HepG2 (cell line): ENCODE results near the gene C1QTNF12. TPM values are rescaled to one million over a fixed set of nuclear protein-coding genes. Genes with fewer than 3 reads are reported as not detected.
A peak's percentile ranks its signal among the peaks of the same experiment; 100 is the strongest.

Experiments used
- ATAC-seq: fragments of 200-7000 bp; cut with Tn5 transposase; 3 replicates; pipeline ENCODE4 v1.9.1; 2020; ENCODE audit warnings: mild to moderate bottlenecking, moderate library complexity
- BruUV-seq: library from RNA; stranded (reverse); fragments of 400-500 nt; replicated peaks from 2 replicates; lab custom pipeline; 2021; lab: Mats Ljungman, UMichigan
- CTCF ChIA-PET: fragments of 300-600 bp; formaldehyde crosslinking; extraction: SDS; loops from one replicate; lab custom pipeline; 2021; ENCODE audit warnings: low total read pairs, inconsistent platforms, low intra/inter-chr PET ratio; lab: Yijun Ruan, JAX
- POLR2A ChIA-PET: fragments of 350-600 bp; sonication (Branson Sonifier 250); formaldehyde crosslinking; loops from one replicate; lab custom pipeline; 2020; ENCODE audit warnings: antibody characterized with exemption, inconsistent platforms; lab: Yijun Ruan, JAX
- DNase-seq: peaks from one replicate; pipeline ENCODE4 v3.0.0-alpha.2; 2015; ENCODE audit warnings: low spot score
- FAIRE-seq: peaks from 3 replicates; lab custom pipeline; 2011; peaks lifted over from hg19 to GRCh38; lab: Jason Lieb, UNC
- H2AFZ ChIP-seq: one replicate; pipeline ENCODE4 v1.6.1; 2011; ENCODE audit warnings: low read length, inconsistent platforms
- H3K27ac ChIP-seq: fragments of 300-600 bp; 3 replicates; pipeline ENCODE4 v1.8.0; 2011; ENCODE audit warnings: mixed run types, mild to moderate bottlenecking, mixed read lengths, low read length, inconsistent platforms; ENCODE audit not compliant: insufficient read depth; ENCODE audit errors: extremely low read length
- H3K27me3 ChIP-seq, 2 experiments: fragments of 200-600 bp in 1 of 2; 2 replicates in 1 of 2; 3 replicates in 1 of 2; pipeline versions ENCODE4 v1.6.0 to v1.8.0; 2011; ENCODE audit warnings: low read length in 2 of 2, mild to moderate bottlenecking in 2 of 2, moderate library complexity in 2 of 2, inconsistent platforms in 1 of 2; ENCODE audit not compliant: insufficient read depth in 2 of 2, control insufficient read depth in 1 of 2
- H3K36me3 ChIP-seq, 2 experiments: fragments of 200-600 bp in 1 of 2; replicated peaks in 1 of 2; 2 replicates in 1 of 2; 3 replicates in 1 of 2; pipeline versions ENCODE4 v1.5.1 to v1.8.0; 2011; ENCODE audit warnings: low read length in 2 of 2, inconsistent platforms in 1 of 2; ENCODE audit not compliant: insufficient read depth in 2 of 2, control insufficient read depth in 1 of 2
- H3K4me1 ChIP-seq: 2 replicates; pipeline ENCODE4 v1.5.1; 2012; ENCODE audit warnings: low read length, inconsistent platforms; ENCODE audit not compliant: insufficient read depth
- H3K4me2 ChIP-seq: 2 replicates; pipeline ENCODE4 v1.6.0; 2011; ENCODE audit warnings: low read depth, low read length, inconsistent platforms
- H3K4me3 ChIP-seq, 3 experiments: fragments of 200-600 bp in 1 of 3; sonication (generic), shearing (Covaris generic) in 1 of 3; replicated peaks in 1 of 3; 2 replicates each; pipeline ENCODE4 v1.5.1; 2011 to 2016; ENCODE audit warnings: low read length in 3 of 3, inconsistent platforms in 2 of 3, low read depth in 2 of 3, mild to moderate bottlenecking in 2 of 3, control low read depth in 1 of 3, mixed read lengths in 1 of 3; ENCODE audit not compliant: insufficient read depth in 1 of 3
- H3K79me2 ChIP-seq: one replicate; pipeline ENCODE4 v1.6.1; 2011; ENCODE audit warnings: low read length, inconsistent platforms; ENCODE audit not compliant: insufficient read depth
- H3K9ac ChIP-seq: 2 replicates; pipeline ENCODE4 v1.6.0; 2011; ENCODE audit warnings: mild to moderate bottlenecking, low read depth, low read length, inconsistent platforms; ENCODE audit not compliant: insufficient read depth
- H3K9me3 ChIP-seq: 2 replicates; pipeline ENCODE4 v1.5.1; 2012; ENCODE audit warnings: mild to moderate bottlenecking, low read length
- H4K20me1 ChIP-seq: 2 replicates; pipeline ENCODE4 v1.6.0; 2011; ENCODE audit warnings: inconsistent platforms, mild to moderate bottlenecking, low read length, moderate library complexity; ENCODE audit not compliant: insufficient read depth
- CHCHD3 ChIP-seq: sonication (generic); formaldehyde crosslinking; IDR thresholded peaks from 2 replicates; pipeline ENCODE4 v1.8.0; 2022; ENCODE audit warnings: mild to moderate bottlenecking, missing genetic modification reagents, moderate library complexity
- EED ChIP-seq: sonication (generic); formaldehyde crosslinking; IDR thresholded peaks from 2 replicates; pipeline ENCODE4 v1.5.0; 2020; ENCODE audit warnings: mild to moderate bottlenecking, missing genetic modification reagents
- EP300 ChIP-seq, 3 experiments: sonication (generic) in 1 of 3; formaldehyde crosslinking in 1 of 3; IDR thresholded peaks; 2 replicates each; pipeline versions ENCODE4 v1.5.1 to v1.6.1; 2011 to 2020; ENCODE audit warnings: low read depth in 2 of 3, low read length in 2 of 3, borderline replicate concordance in 1 of 3, improper control_type of control experiment in 1 of 3, mild to moderate bottlenecking in 1 of 3, missing genetic modification reagents in 1 of 3, moderate library complexity in 1 of 3
- FOXK1 ChIP-seq: sonication (generic); formaldehyde crosslinking; IDR thresholded peaks from 2 replicates; pipeline ENCODE4 v1.4.0; 2020; ENCODE audit warnings: low read depth, missing genetic modification reagents, borderline replicate concordance
- FOXP1 ChIP-seq, 2 experiments: fragments of 450-650 bp in 1 of 2; IDR thresholded peaks; 2 replicates each; pipeline ENCODE4 v1.6.1; 2017 to 2018; ENCODE audit warnings: antibody characterized with exemption in 1 of 2
- HOXA7 ChIP-seq: sonication (generic); formaldehyde crosslinking; IDR thresholded peaks from 2 replicates; pipeline ENCODE4 v1.8.1; 2022; ENCODE audit warnings: mild to moderate bottlenecking, missing genetic modification reagents, moderate library complexity
- IKZF5 ChIP-seq: IDR thresholded peaks from 2 replicates; pipeline ENCODE4 v1.6.1; 2018; ENCODE audit warnings: missing genetic modification reagents, mild to moderate bottlenecking, missing compliant biosample characterization
- JUN ChIP-seq: sonication (generic); formaldehyde crosslinking; IDR thresholded peaks from 2 replicates; pipeline ENCODE4 v1.4.0; 2020; ENCODE audit warnings: mild to moderate bottlenecking, missing genetic modification reagents
- KDM5A ChIP-seq: fragments of 200-600 bp; sonication (generic); IDR thresholded peaks from 2 replicates; pipeline ENCODE4 v1.7.0; 2018; ENCODE audit warnings: antibody characterized with exemption, mild to moderate bottlenecking, low read length, borderline replicate concordance
- MLLT10 ChIP-seq: sonication (generic); formaldehyde crosslinking; IDR thresholded peaks from 2 replicates; pipeline ENCODE4 v1.4.0; 2020; ENCODE audit warnings: missing genetic modification reagents
- NBN ChIP-seq: fragments of 450-650 bp; conservative IDR thresholded peaks from 2 replicates; pipeline ENCODE4 v1.6.1; 2017
- NONO ChIP-seq, 2 experiments: fragments of 450-650 bp in 1 of 2; sonication (generic) in 1 of 2; formaldehyde crosslinking in 1 of 2; IDR thresholded peaks in 1 of 2; conservative IDR thresholded peaks in 1 of 2; 2 replicates each; pipeline versions ENCODE4 v1.6.1 to v1.8.0; 2017 to 2022; ENCODE audit warnings: mild to moderate bottlenecking in 1 of 2, missing genetic modification reagents in 1 of 2, moderate library complexity in 1 of 2
- SPEN ChIP-seq: sonication (generic); formaldehyde crosslinking; IDR thresholded peaks from 2 replicates; pipeline ENCODE4 v1.5.1; 2020; ENCODE audit warnings: low read depth, mild to moderate bottlenecking, missing genetic modification reagents
- STAT5B ChIP-seq: sonication (generic); formaldehyde crosslinking; IDR thresholded peaks from 2 replicates; pipeline ENCODE4 v1.4.0; 2020; ENCODE audit warnings: missing genetic modification reagents
- UBTF ChIP-seq: sonication (generic); formaldehyde crosslinking; IDR thresholded peaks from 2 replicates; pipeline ENCODE4 v1.4.0; 2020; ENCODE audit warnings: mild to moderate bottlenecking, missing genetic modification reagents
- ZEB1 ChIP-seq: IDR thresholded peaks from 2 replicates; pipeline ENCODE4 v1.6.1; 2012; ENCODE audit warnings: mild to moderate bottlenecking, low read depth, inconsistent platforms; ENCODE audit not compliant: insufficient replicate concordance
- ZNF160 ChIP-seq: sonication (generic); formaldehyde crosslinking; IDR thresholded peaks from 2 replicates; pipeline ENCODE4 v1.8.0; 2022; ENCODE audit warnings: mild to moderate bottlenecking, inconsistent platforms, missing genetic modification reagents
- ZNF501 ChIP-seq: sonication (generic); formaldehyde crosslinking; IDR thresholded peaks from 2 replicates; pipeline ENCODE4 v1.5.1; 2020; ENCODE audit warnings: mild to moderate bottlenecking, moderate library complexity, missing genetic modification reagents
- ZNF549 ChIP-seq: sonication (generic); formaldehyde crosslinking; IDR thresholded peaks from 2 replicates; pipeline ENCODE4 v1.5.0; 2020; ENCODE audit warnings: missing genetic modification reagents
- ZNF614 ChIP-seq: IDR thresholded peaks from 2 replicates; pipeline ENCODE4 v1.6.1; 2018; ENCODE audit warnings: missing biosample characterization, missing genetic modification reagents, inconsistent platforms, borderline replicate concordance
- ZNF782 ChIP-seq: sonication (generic); formaldehyde crosslinking; IDR thresholded peaks from 2 replicates; pipeline ENCODE4 v1.4.0; 2020; ENCODE audit warnings: missing genetic modification reagents, mild to moderate bottlenecking, borderline replicate concordance
- ZSCAN12 ChIP-seq: sonication (generic); formaldehyde crosslinking; IDR thresholded peaks from 2 replicates; pipeline ENCODE4 v1.9.0; 2021; ENCODE audit warnings: mild to moderate bottlenecking, missing genetic modification reagents
- WGBS: methylation state at CpG from one replicate; pipeline ENCODE4 v1.1.6; 2017; ENCODE audit warnings: low lambda C conversion rate; 5-methylcytosine and 5-hydroxymethylcytosine counted together
- in situ Hi-C: cut with HindIII; loops from 2 replicates; pipeline ENCODE4 v1.10.0; 2017; ENCODE audit warnings: low pct_unique_long_range_greater_than_20kb; ENCODE audit not compliant: extremely low pct_ligation_motif_present
- intact Hi-C: fragments of 100-400 bp; cut with micrococcal nuclease; formaldehyde crosslinking; loops from one replicate; pipeline ENCODE4 v1.10.0; 2022; ENCODE audit not compliant: unreplicated experiment
- polyA plus RNA-seq, 8 experiments: library from polyadenylated mRNA; depleted of rRNA in 3 of 8; stranded (reverse) in 7 of 8; unstranded in 1 of 8; fragments of >200 nt; fragmentation: Illumina TruSeq in 4 of 8; extraction: Trizol in 4 of 8; gene quantifications; 2 replicates each; pipeline versions ENCODE4 v1.2.1 to v1.2.3, GENCODE V29; 2011 to 2016; ENCODE audit warnings: low read depth in 4 of 8, missing spikeins in 1 of 8, mixed read lengths in 1 of 8; ENCODE audit not compliant: insufficient read depth in 1 of 8
- total RNA-seq, 5 experiments: library from RNA; depleted of rRNA; stranded (reverse); fragments of >200 nt; fragmentation: Illumina TruSeq; extraction: Trizol; gene quantifications; 2 replicates each; pipeline ENCODE4 v1.2.3, GENCODE V29; 2016; ENCODE audit warnings: low read depth in 1 of 5

C1QTNF12 gene
- total and polyA plus RNA-seq, 2 of the 13 experiments (the other 11 are each of a cell fraction or from before 2014, with no cell fraction given) = 0.18 to 0.64 TPM

- in situ Hi-C loops = no loop called here
- Histone ChIP-seq H4K20me1 (no peaks in the 10 kb centered on the region), H3K4me1 (peaks cover 84% of the 10 kb centered on the region), H3K27me3 (no peaks in the 10 kb centered on the region; a peak in 2 of 5 replicates), H3K36me3 (no peaks in the 10 kb centered on the region), H3K27ac (no peak overlapping the region), H3K9ac (peak overlapping the region; percentile 61; the same call in 1 of the 2 replicates), H3K79me2 (peaks cover 6% of the 10 kb centered on the region), H2AFZ (no peak overlapping the region), H3K4me2 (peak overlapping the region; percentile 87), H3K4me3 (peak overlapping the region in 2 of 3 experiments; percentile 23 to 80; a peak in 2 of 6 replicates), H3K9me3 (no peaks in the 10 kb centered on the region)
- ATAC-seq = 0 out of 3 replicates have a peak, but pooled peaks have one; percentile 0
- intact Hi-C loops = loop anchor here (10.0 kb wide), 2 partner anchors 61 to 231 kb away; partner anchors contain the start of genes HES4 and TTLL10
- DNase-seq = no peak
- POLR2A ChIA-PET = interaction anchor here (1.7 to 3.3 kb wide), 4 partner anchors 51 to 114 kb away, joined by 5 to 13 read pairs (median 8); no protein-coding TSS in a partner anchor
- 7% methylated on average over 8 of the region's 22 CpGs for WGBS
- no peak for FAIRE-seq
- BruUV-seq = no TSS peak
- CTCF ChIA-PET = no interaction called here
- TF ChIP-seq HOXA7 (CRISPR knock-in tag) (no peak), FOXP1 (IDR thresholded peaks at IDR 0.05) (no peak), FOXP1 (CRISPR knock-in tag; IDR thresholded peaks at IDR 0.05) (no peak), ZNF501 (CRISPR knock-in tag) (0 out of 2 replicates have a peak, but pooled peaks have one; percentile 23), NONO (IDR thresholded peaks at IDR 0.05) (no peak), NONO (CRISPR knock-in tag; conservative IDR thresholded peaks at IDR 0.05) (peak; percentile 66; the same call in 1 of the 2 replicates), ZNF549 (no peak), FOXK1 (CRISPR knock-in tag) (no peak), SPEN (CRISPR knock-in tag) (0 out of 2 replicates have a peak, but pooled peaks have one; percentile 24), ZNF160 (CRISPR knock-in tag) (no peak), KDM5A (no peak), MLLT10 (no peak), UBTF (CRISPR knock-in tag) (peak; percentile 38), ZSCAN12 (CRISPR knock-in tag) (no peak), CHCHD3 (no peak), NBN (no peak), ZNF614 (CRISPR knock-in tag) (no peak), STAT5B (no peak), ZNF782 (CRISPR knock-in tag) (no peak), IKZF5 (CRISPR knock-in tag) (peak; percentile 29; the same call in 1 of the 2 replicates), EP300 (IDR thresholded peaks at IDR 0.05; ENCODE audit: low read depth in 2 of 2, low read length in 2 of 2) (no peak), EP300 (CRISPR knock-in tag; IDR thresholded peaks at IDR 0.05; ENCODE audit: borderline replicate concordance) (no peak), ZEB1 (no peak), EED (CRISPR knock-in tag) (no peak), JUN (no peak)
Observed at GRCh38 chr1:1236176-1236763, 10.3 kb downstream of the C1QTNF12 start.
